IPS-18a (cell line): ENCODE measurements around the gene GABRA6.

Experiments used
- H3K27ac ChIP-seq: one replicate; pipeline ENCODE4 v1.5.1; 2013; ENCODE audit warnings: low read length
- H3K27me3 ChIP-seq: one replicate; pipeline ENCODE4 v1.6.1; 2013; ENCODE audit warnings: mild to moderate bottlenecking, low read length; ENCODE audit not compliant: control insufficient read depth, insufficient read depth
- H3K36me3 ChIP-seq: one replicate; pipeline ENCODE4 v1.6.1; 2013; ENCODE audit warnings: low read depth, low read length; ENCODE audit not compliant: control insufficient read depth
- H3K4me1 ChIP-seq: one replicate; pipeline ENCODE4 v1.6.1; 2013; ENCODE audit warnings: low read depth, low read length; ENCODE audit not compliant: control insufficient read depth
- H3K4me3 ChIP-seq: one replicate; pipeline ENCODE4 v1.5.1; 2013; ENCODE audit warnings: low read length
- H3K9ac ChIP-seq: one replicate; pipeline ENCODE4 v1.6.1; 2013; ENCODE audit warnings: mild to moderate bottlenecking, low read length, moderate library complexity
- H3K9me3 ChIP-seq: one replicate; pipeline ENCODE4 v1.6.1; 2013; ENCODE audit warnings: low read depth, low read length; ENCODE audit not compliant: control insufficient read depth

The GABRA6 gene

GRCh38 chr5:161751265-161751664, 65.7 kb downstream of the GABRA6 start:
- H3K9ac ChIP-seq: no peak overlapping the region
- no peaks in the 10 kb centered on the region for H3K9me3 ChIP-seq
- H3K36me3 ChIP-seq: no peaks in the 10 kb centered on the region
- H3K4me1 ChIP-seq: no peaks in the 10 kb centered on the region
- H3K4me3 ChIP-seq: no peak overlapping the region
- no peaks in the 10 kb centered on the region for H3K27me3 ChIP-seq
- no peak overlapping the region for H3K27ac ChIP-seq
